ENCODE data around the gene SNX25.

The SNX25 gene

DNA sequence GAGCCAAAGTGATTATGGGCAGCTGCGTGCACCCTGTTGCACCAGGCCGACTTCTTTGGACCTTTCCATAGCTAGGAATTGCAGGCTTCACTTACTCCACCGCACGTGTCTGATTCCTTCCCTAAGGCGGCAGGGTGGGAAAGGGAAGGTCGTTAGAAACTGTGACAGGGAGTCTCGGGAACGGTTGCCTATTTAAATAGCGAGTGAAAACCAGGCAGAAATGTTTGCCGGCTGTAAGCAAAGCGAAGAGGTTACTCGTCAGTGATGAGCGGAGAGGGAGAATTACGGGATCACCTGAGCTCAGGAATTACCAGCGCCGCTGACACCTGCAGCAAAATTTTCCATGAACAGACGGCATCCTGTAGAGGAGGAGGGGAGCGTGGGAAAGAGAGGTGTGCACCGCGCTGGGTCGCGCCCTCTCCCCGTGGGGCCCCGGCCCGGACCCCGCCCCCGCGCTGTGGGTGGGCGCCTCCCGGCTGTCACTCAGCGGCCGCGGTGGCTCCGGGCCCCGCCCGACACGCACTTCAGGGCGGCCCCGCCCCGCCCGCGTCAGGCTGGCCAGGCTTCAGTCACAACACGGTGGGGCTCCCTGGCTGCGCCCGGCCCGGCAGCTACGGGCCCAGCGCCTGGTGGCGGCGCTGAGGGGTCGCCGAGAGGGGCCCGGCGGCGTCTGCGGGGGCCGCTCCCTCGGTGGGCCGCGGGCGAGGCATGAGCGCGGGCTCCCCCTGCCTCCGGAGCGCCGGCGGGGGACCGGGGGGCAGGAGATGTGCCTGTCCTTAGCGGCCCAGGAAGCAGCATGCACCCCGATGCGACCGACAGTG lies at the start of gene SNX25:
Gene SNX25, plus strand, starts transcription at position 568 of the 821 bp plus-strand sequence. Its CDS starts 229 bp downstream, at position 797.
- TF ChIP-seq, protein P1, sequence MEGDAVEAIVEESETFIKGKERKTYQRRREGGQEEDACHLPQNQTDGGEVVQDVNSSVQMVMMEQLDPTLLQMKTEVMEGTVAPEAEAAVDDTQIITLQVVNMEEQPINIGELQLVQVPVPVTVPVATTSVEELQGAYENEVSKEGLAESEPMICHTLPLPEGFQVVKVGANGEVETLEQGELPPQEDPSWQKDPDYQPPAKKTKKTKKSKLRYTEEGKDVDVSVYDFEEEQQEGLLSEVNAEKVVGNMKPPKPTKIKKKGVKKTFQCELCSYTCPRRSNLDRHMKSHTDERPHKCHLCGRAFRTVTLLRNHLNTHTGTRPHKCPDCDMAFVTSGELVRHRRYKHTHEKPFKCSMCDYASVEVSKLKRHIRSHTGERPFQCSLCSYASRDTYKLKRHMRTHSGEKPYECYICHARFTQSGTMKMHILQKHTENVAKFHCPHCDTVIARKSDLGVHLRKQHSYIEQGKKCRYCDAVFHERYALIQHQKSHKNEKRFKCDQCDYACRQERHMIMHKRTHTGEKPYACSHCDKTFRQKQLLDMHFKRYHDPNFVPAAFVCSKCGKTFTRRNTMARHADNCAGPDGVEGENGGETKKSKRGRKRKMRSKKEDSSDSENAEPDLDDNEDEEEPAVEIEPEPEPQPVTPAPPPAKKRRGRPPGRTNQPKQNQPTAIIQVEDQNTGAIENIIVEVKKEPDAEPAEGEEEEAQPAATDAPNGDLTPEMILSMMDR (IDR thresholded peaks at IDR 0.05; ENCODE audit: control insufficient read depth, extremely low read depth, insufficient read depth): peak; percentile 15; the same call in 1 of the 2 replicates

DNA sequence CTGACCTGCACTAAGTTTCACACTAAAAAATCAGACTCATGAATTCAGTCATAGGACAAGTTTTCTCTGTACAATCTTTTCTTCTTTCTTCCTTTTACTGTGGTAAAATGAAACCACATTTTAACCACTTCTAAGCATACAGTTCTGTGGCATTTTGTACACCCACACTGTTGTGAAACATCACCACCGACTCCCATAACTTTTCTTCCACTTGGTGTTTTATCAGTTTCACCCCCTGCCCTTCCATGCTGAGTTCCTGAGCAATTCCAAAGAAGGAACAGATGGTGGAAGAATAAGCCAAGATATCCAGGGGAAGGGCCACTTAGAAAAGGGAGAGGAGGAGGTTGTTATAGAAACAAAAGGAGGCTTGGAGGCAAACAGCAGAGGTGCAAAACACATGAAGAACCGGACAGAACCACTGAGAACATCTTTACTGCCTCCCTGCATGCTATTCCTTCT lies 43.8 kb upstream of the SNX25 start:
- TF ChIP-seq, protein P1 (IDR thresholded peaks at IDR 0.05; ENCODE audit: control insufficient read depth, extremely low read depth, insufficient read depth): no peak
- H3K4me3 ChIP-seq (ENCODE audit: low read depth, low read length): no peak overlapping the region
- no peak for DNase-seq (ENCODE audit: low read depth)

More for the DNA sequence above, at the start of gene SNX25:
- H3K4me3 ChIP-seq (ENCODE audit: low read depth, low read length): peak within 1 kb of the TSS; percentile 70
- DNase-seq (ENCODE audit: low read depth): peak; percentile 70

GRCh38 chr4:185167234-185167633 lies 42.2 kb upstream of the SNX25 start:
- TF ChIP-seq, protein P1 (IDR thresholded peaks at IDR 0.05; ENCODE audit: control insufficient read depth, extremely low read depth, insufficient read depth): no peak
- no peak overlapping the region for H3K4me3 ChIP-seq (ENCODE audit: low read depth, low read length)
- DNase-seq (ENCODE audit: low read depth): no peak

DNA sequence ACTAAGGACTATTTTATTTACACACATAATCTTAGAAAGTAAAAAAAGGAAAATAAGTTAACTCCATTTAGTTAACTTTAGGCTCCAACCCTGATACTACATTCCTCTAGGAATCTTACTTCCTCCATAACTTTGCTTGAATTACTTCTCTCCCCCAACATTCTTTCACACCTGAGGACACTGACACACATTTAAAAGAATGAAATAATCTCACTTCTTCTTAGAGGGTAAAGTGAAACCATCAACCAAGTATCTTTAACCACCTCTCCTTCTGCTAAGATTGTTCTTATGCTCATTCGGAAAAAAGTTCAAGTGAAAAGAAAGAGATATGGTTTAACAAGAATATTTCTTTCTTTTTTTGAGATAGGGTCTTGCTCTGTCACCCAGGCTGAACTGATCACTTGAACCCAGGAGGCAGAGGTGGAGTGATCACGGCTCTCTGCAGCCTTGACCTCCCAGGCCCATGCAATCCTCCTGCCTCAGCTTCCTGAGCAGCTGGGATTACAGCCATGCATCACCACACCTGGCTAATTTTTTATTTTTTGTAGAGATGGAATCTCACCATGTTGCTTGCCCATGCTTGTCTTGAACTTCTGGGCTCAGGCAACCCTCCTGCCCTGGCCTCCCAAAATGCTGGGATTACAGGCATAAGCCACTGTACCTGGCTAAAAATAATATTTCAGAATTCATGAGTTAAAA lies 37.9 kb upstream of the SNX25 start:
- TF ChIP-seq, protein P1 (IDR thresholded peaks at IDR 0.05; ENCODE audit: control insufficient read depth, extremely low read depth, insufficient read depth): no peak
- DNase-seq (ENCODE audit: low read depth): no peak

DNA sequence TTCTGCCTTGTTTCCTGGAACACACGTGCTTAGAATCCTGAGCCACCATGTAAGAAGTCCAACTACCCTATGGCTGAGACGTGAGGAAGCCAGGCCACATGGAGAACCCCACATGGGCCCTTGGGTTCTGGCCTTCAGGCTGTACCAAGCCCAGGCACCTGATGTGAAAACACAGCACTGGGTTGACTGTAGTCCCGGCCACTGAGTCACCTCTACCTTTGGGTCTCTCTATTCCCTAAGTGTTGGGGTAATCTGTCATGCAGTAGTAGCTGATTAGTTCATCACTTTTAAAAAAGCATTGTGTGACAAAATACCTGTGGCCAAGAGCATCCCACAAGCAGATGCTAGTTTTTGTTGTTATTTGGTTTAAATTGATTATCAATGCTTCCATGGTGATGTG lies 29.9 kb upstream of the SNX25 start:
- TF ChIP-seq, protein P1 (IDR thresholded peaks at IDR 0.05; ENCODE audit: control insufficient read depth, extremely low read depth, insufficient read depth): no peak

More for the DNA sequence above, 37.9 kb upstream of the SNX25 start:
- no peak overlapping the region for H3K4me3 ChIP-seq (ENCODE audit: low read depth, low read length)

GRCh38 chr4:185182239-185182638 lies 27.2 kb upstream of the SNX25 start:
- no peak overlapping the region for H3K4me3 ChIP-seq (ENCODE audit: low read depth, low read length)
- no peak for DNase-seq (ENCODE audit: low read depth)
- TF ChIP-seq, protein P1 (IDR thresholded peaks at IDR 0.05; ENCODE audit: control insufficient read depth, extremely low read depth, insufficient read depth): no peak

More for the DNA sequence above, 29.9 kb upstream of the SNX25 start:
- no peak overlapping the region for H3K4me3 ChIP-seq (ENCODE audit: low read depth, low read length)
- DNase-seq (ENCODE audit: low read depth): no peak
